Measurements from ENCODE around the gene GP9. TPM values are rescaled to one million over a fixed set of nuclear protein-coding genes. Genes with fewer than 3 reads are reported as not detected.

The GP9 gene
- total RNA-seq, 4 donors from 2014 or later = not detected

DNA sequence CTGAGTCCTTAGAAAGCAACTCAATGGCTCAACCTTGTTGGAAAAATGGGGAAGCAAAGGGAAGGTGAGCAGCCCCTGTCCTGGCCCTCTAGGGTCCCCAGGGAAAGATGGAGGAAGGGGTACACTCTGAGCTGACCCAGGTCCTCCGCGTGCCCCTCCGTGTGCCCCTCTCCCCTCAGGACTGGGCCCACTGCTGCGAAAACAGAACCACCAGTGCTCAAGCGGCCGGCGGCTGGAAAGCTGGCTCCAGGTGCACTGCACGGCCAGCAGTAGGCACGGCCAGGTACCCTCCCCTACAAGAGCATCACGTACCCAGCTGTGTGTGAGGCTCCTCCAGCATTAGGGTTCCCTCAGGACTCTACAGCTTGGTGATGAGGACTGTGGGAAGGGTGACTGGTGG lies 34.7 kb downstream of the GP9 start:
- 94 to 99% methylated on average over 7 to 10 of the region's 10 CpGs for WGBS, 2 donors
- no peak for DNase-seq (ENCODE audit: low spot score in 2 of 2)
- H3K4me3 ChIP-seq (ENCODE audit: low read depth, poor library complexity, severe bottlenecking) = no peak overlapping the region
- no peak for TF ChIP-seq CTCF (IDR thresholded peaks at IDR 0.05)
- no peak for TF ChIP-seq POLR2A (IDR thresholded peaks at IDR 0.05)
- intact Hi-C loops (cut with DNase I; ENCODE audit: low total_unique reads) = no loop called here

DNA sequence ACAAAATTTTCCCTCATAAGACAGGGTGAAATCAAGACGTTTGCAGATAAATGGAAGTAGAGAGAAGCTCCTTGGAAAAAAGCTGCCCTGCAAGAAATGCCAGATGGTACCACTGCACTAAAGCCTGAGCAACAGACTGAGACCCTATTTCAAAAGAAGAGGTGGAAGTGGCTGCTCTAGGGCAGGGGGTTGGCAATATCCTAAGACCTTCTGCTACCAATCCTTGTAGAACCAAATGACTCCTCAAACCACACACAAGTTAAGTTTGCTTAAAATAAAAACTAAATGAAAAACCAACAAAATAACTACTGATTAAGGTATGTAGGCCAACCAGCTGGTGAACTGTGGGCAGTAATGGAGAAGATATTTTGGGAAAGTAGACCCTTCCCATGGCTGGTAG lies 39.7 kb downstream of the GP9 start:
- DNase-seq (ENCODE audit: low spot score in 2 of 2) = no peak
- TF ChIP-seq CTCF (IDR thresholded peaks at IDR 0.05) = no peak

GRCh38 chr3:129101370-129102138 lies 41.0 kb downstream of the GP9 start:
- WGBS, 2 donors = 86 to 92% methylated on average over 12 of the region's 12 CpGs
- H3K4me3 ChIP-seq (ENCODE audit: low read depth, poor library complexity, severe bottlenecking) = no peak overlapping the region
- intact Hi-C loops (cut with DNase I; ENCODE audit: low total_unique reads) = no loop called here
- DNase-seq (ENCODE audit: low spot score in 2 of 2) = no peak
- no peak for TF ChIP-seq POLR2A (IDR thresholded peaks at IDR 0.05)
- no peak for TF ChIP-seq CTCF (IDR thresholded peaks at IDR 0.05)

More for the DNA sequence above, 39.7 kb downstream of the GP9 start:
- intact Hi-C loops (cut with DNase I; ENCODE audit: low total_unique reads) = no loop called here
- 57 to 69% methylated on average over 1 of the region's 1 CpG for WGBS, 2 donors
- no peak overlapping the region for H3K4me3 ChIP-seq (ENCODE audit: low read depth, poor library complexity, severe bottlenecking)

DNA sequence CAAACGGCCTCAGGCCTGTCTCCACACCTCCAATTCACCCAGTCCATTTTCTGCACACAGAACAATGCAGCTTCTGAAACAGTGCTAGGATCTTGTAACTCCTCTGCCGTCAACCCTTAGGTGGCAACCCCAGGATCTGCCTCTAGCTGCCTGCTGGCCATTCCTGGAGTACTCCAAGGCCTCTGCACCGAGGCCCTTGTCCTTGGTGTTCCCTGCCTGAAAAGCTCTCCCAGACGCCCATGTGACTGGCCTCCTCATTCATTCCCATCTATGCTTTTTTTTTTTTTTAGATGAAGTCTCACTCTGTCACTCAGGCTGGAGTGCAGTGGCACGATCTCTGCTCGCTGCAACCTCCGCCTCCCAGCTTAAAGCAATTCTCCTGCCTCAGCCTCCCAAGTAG lies 42.7 kb downstream of the GP9 start:
- no peak overlapping the region for H3K4me3 ChIP-seq (ENCODE audit: low read depth, poor library complexity, severe bottlenecking)
- no peak for TF ChIP-seq POLR2A (IDR thresholded peaks at IDR 0.05)
- TF ChIP-seq CTCF (IDR thresholded peaks at IDR 0.05) = no peak
- WGBS, 2 donors = 86 to 92% methylated on average over 7 of the region's 7 CpGs
- intact Hi-C loops (cut with DNase I; ENCODE audit: low total_unique reads) = no loop called here
- no peak for DNase-seq (ENCODE audit: low spot score in 2 of 2)

GRCh38 chr3:129104051-129104450 lies 43.5 kb downstream of the GP9 start:
- TF ChIP-seq POLR2A (IDR thresholded peaks at IDR 0.05) = no peak
- TF ChIP-seq CTCF (IDR thresholded peaks at IDR 0.05) = no peak
- 93 to 97% methylated on average over 6 of the region's 6 CpGs for WGBS, 2 donors
- no peak for DNase-seq (ENCODE audit: low spot score in 2 of 2)
- intact Hi-C loops (cut with DNase I; ENCODE audit: low total_unique reads) = no loop called here
- H3K4me3 ChIP-seq (ENCODE audit: low read depth, poor library complexity, severe bottlenecking) = no peak overlapping the region
